GM23248 (cell line): ENCODE results near the gene IL1RAPL2. TPM values are rescaled to one million over a fixed set of nuclear protein-coding genes. Genes with fewer than 3 reads are reported as not detected.
A peak's percentile ranks its signal among the peaks of the same experiment; 100 is the strongest.

Experiments
- DNase-seq: peaks from one replicate; pipeline ENCODE4 v3.0.0-alpha.2; 2015
- H2AFZ ChIP-seq: fragments of 200-600 bp; sonication (generic); 2 replicates; pipeline ENCODE4 v1.6.1; 2016; ENCODE audit warnings: antibody characterized with exemption
- H3F3A ChIP-seq: fragments of 200-600 bp; sonication (generic); 2 replicates; pipeline ENCODE4 v1.6.1; 2016; ENCODE audit warnings: mild to moderate bottlenecking, antibody characterized with exemption, mixed run types; ENCODE audit not compliant: insufficient read depth
- H3K27ac ChIP-seq: fragments of 200-600 bp; sonication (generic); 2 replicates; pipeline ENCODE4 v1.5.1; 2016; ENCODE audit warnings: mild to moderate bottlenecking
- H3K27me3 ChIP-seq: fragments of 200-600 bp; sonication (generic); replicated peaks from 2 replicates; pipeline ENCODE4 v1.6.1; 2016; ENCODE audit warnings: mild to moderate bottlenecking; ENCODE audit not compliant: insufficient read depth
- H3K36me3 ChIP-seq: fragments of 200-600 bp; sonication (generic); 2 replicates; pipeline ENCODE4 v1.6.1; 2016; ENCODE audit warnings: low read depth, mild to moderate bottlenecking
- H3K4me1 ChIP-seq: fragments of 200-600 bp; sonication (generic); 2 replicates; pipeline ENCODE4 v1.6.1; 2016; ENCODE audit warnings: mild to moderate bottlenecking; ENCODE audit not compliant: insufficient read depth
- H3K4me2 ChIP-seq: fragments of 200-600 bp; sonication (generic); one replicate; pipeline ENCODE4 v1.6.1; 2016; ENCODE audit warnings: mild to moderate bottlenecking; ENCODE audit not compliant: unreplicated experiment
- H3K4me3 ChIP-seq: fragments of 200-600 bp; sonication (generic); 2 replicates; pipeline ENCODE4 v1.5.1; 2016; ENCODE audit warnings: mild to moderate bottlenecking
- H3K79me2 ChIP-seq: fragments of 200-600 bp; sonication (generic); 2 replicates; pipeline ENCODE4 v1.6.1; 2016; ENCODE audit warnings: mild to moderate bottlenecking; ENCODE audit not compliant: insufficient read depth
- H3K9ac ChIP-seq: fragments of 200-600 bp; sonication (generic); 2 replicates; pipeline ENCODE4 v1.6.1; 2016; ENCODE audit warnings: mild to moderate bottlenecking
- H3K9me2 ChIP-seq: fragments of 200-600 bp; sonication (generic); 2 replicates; pipeline ENCODE4 v1.6.1; 2016; ENCODE audit warnings: mixed run types, mild to moderate bottlenecking, moderate library complexity; ENCODE audit not compliant: insufficient read depth
- H3K9me3 ChIP-seq: fragments of 200-600 bp; sonication (generic); one replicate; pipeline ENCODE4 v1.6.1; 2017; ENCODE audit warnings: low read depth
- H4K20me1 ChIP-seq: fragments of 200-600 bp; sonication (generic); 2 replicates; pipeline ENCODE4 v1.6.0; 2016; ENCODE audit not compliant: insufficient read depth
- EZH2 ChIP-seq: fragments of 200-600 bp; sonication (generic); IDR thresholded peaks from 2 replicates; pipeline ENCODE4 v1.6.1; 2018; ENCODE audit warnings: antibody characterized with exemption, mild to moderate bottlenecking; ENCODE audit not compliant: insufficient read depth, poor library complexity, severe bottlenecking
- EZH2phosphoT487 ChIP-seq: fragments of 200-600 bp; sonication (generic); IDR thresholded peaks from 2 replicates; pipeline ENCODE4 v1.6.1; 2018; ENCODE audit warnings: antibody characterized with exemption, moderate library complexity, mild to moderate bottlenecking, low read depth; ENCODE audit not compliant: insufficient read depth
- WGBS, 2 experiments: methylation state at CpG; one replicate each; pipeline ENCODE4 v1.1.6; 2015 to 2017; ENCODE audit warnings: low lambda C conversion rate in 2 of 2, low coverage in 1 of 2; ENCODE audit errors: missing lambda C conversion rate in 2 of 2; 5-methylcytosine and 5-hydroxymethylcytosine counted together
- in situ Hi-C: fragments of 300-500 bp; cut with MboI; formaldehyde crosslinking; loops from 2 replicates; pipeline ENCODE4 v1.15.0; 2020
- polyA plus RNA-seq: library from polyadenylated mRNA; unstranded; fragments of >200 nt; fragmentation: Nextera tagmentation; extraction: Ambion mirVana; gene quantifications from 2 replicates; pipeline ENCODE4 v1.2.1, GENCODE V29; 2016
- total RNA-seq: library from RNA; depleted of rRNA; stranded (reverse); fragments of >200 nt; shearing (Covaris generic); gene quantifications from 2 replicates; pipeline ENCODE4 v1.2.3, GENCODE V29; 2014

IL1RAPL2 gene
- total and polyA plus RNA-seq, 2 experiments from 2014 or later, result not detected

DNA sequence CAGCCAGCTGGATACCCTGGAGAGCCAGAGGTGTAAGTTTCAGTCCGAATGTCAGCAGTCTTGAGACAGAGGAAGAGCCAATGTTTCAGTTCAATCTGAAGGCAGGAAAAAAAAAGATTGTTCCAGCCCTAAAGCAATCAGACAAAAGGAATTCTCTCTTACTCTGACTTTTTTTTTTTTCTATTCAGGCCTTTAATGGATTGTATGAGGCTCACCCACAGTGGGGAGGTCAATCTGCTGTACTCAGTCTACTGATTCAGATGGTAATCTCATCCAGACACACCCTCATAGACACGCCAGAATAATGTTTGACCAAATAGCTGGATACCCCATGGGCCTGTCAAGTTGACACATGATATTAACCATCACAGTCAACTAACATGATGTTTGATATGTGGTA, 602.6 kb downstream of the IL1RAPL2 start:
- H3K27ac ChIP-seq, result no peak overlapping the region
- no peak overlapping the region for H3K4me3 ChIP-seq
- no peaks in the 10 kb centered on the region for H3K4me1 ChIP-seq
- H4K20me1 ChIP-seq, result no peaks in the 10 kb centered on the region
- no peaks in the 10 kb centered on the region for H3K27me3 ChIP-seq
- no peak overlapping the region for H2AFZ ChIP-seq
- 14 to 20% methylated on average over 2 of the region's 2 CpGs for WGBS, 2 experiments
- no peak overlapping the region for H3K9ac ChIP-seq
- no peaks in the 10 kb centered on the region for H3K9me2 ChIP-seq
- in situ Hi-C loops, result no loop called here
- no peak overlapping the region for H3K4me2 ChIP-seq
- H3K36me3 ChIP-seq, result no peaks in the 10 kb centered on the region
- no peaks in the 10 kb centered on the region for H3F3A ChIP-seq
- no peak for DNase-seq
- H3K9me3 ChIP-seq, result no peaks in the 10 kb centered on the region
- TF ChIP-seq EZH2phosphoT487 (no peak), EZH2 (no peak)
- no peaks in the 10 kb centered on the region for H3K79me2 ChIP-seq

- Histone ChIP-seq H3K79me2 (no peaks in the 10 kb centered on the region), H3K4me1 (no peaks in the 10 kb centered on the region), H3K27ac (no peak overlapping the region), H3K9me2 (no peaks in the 10 kb centered on the region), H3K9ac (no peak overlapping the region), H3K4me2 (no peak overlapping the region), H3K9me3 (no peaks in the 10 kb centered on the region), H3K4me3 (no peak overlapping the region), H3F3A (no peaks in the 10 kb centered on the region), H4K20me1 (no peaks in the 10 kb centered on the region), H3K27me3 (no peaks in the 10 kb centered on the region), H2AFZ (no peak overlapping the region), H3K36me3 (no peaks in the 10 kb centered on the region)
- TF ChIP-seq EZH2 (no peak), EZH2phosphoT487 (no peak)
- DNase-seq, result no peak
- 58 to 67% methylated on average over 4 of the region's 4 CpGs for WGBS, 2 experiments
- in situ Hi-C loops, result no loop called here
Measured at GRCh38 chrX:105173071-105173470, 607.1 kb downstream of the IL1RAPL2 start.

DNA sequence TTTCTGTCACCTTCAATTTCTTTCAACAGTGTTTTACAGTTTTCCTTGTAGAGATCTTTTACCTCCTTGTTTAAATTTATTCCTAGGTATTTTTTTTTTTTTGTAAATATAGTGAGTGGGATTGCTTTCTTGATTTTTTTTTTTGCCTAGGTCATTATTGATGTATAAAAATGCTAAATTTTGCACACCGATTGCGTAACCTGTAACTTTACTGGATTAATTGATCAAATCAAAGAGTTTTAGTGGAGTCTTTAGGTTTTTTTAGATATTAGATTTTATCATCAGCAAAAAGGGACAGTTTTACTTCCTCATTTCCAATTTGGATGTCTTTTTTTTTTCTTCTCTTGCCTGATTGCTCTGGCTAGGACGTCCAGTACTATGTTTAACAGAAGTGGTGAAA, 613.6 kb downstream of the IL1RAPL2 start:
- H3K36me3 ChIP-seq, result no peaks in the 10 kb centered on the region
- 29 to 37% methylated on average over 3 of the region's 3 CpGs for WGBS, 2 experiments
- no peaks in the 10 kb centered on the region for H3K27me3 ChIP-seq
- TF ChIP-seq EZH2 (no peak), EZH2phosphoT487 (no peak)
- no peak overlapping the region for H3K4me3 ChIP-seq
- no peaks in the 10 kb centered on the region for H3K4me1 ChIP-seq
- in situ Hi-C loops, result no loop called here
- no peaks in the 10 kb centered on the region for H3K9me3 ChIP-seq
- H3K4me2 ChIP-seq, result no peak overlapping the region
- DNase-seq, result no peak
- H2AFZ ChIP-seq, result no peak overlapping the region
- no peaks in the 10 kb centered on the region for H3K9me2 ChIP-seq
- H3K27ac ChIP-seq, result no peak overlapping the region
- H4K20me1 ChIP-seq, result no peaks in the 10 kb centered on the region
- no peaks in the 10 kb centered on the region for H3F3A ChIP-seq
- no peaks in the 10 kb centered on the region for H3K79me2 ChIP-seq
- no peak overlapping the region for H3K9ac ChIP-seq

GRCh38 chrX:105189093-105189492, 623.1 kb downstream of the IL1RAPL2 start:
- H3K4me3 ChIP-seq, result no peak overlapping the region
- no peaks in the 10 kb centered on the region for H3K79me2 ChIP-seq
- 40 to 41% methylated on average over 6 to 8 of the region's 8 CpGs for WGBS, 2 experiments
- in situ Hi-C loops, result no loop called here
- H3K4me1 ChIP-seq, result no peaks in the 10 kb centered on the region
- no peak overlapping the region for H2AFZ ChIP-seq
- no peak for DNase-seq
- no peak overlapping the region for H3K27ac ChIP-seq
- H4K20me1 ChIP-seq, result no peaks in the 10 kb centered on the region
- H3K9ac ChIP-seq, result no peak overlapping the region
- H3F3A ChIP-seq, result no peaks in the 10 kb centered on the region
- TF ChIP-seq EZH2 (no peak), EZH2phosphoT487 (no peak)
- H3K4me2 ChIP-seq, result no peak overlapping the region
- H3K36me3 ChIP-seq, result no peaks in the 10 kb centered on the region
- no peaks in the 10 kb centered on the region for H3K9me2 ChIP-seq
- no peaks in the 10 kb centered on the region for H3K9me3 ChIP-seq
- no peaks in the 10 kb centered on the region for H3K27me3 ChIP-seq

DNA sequence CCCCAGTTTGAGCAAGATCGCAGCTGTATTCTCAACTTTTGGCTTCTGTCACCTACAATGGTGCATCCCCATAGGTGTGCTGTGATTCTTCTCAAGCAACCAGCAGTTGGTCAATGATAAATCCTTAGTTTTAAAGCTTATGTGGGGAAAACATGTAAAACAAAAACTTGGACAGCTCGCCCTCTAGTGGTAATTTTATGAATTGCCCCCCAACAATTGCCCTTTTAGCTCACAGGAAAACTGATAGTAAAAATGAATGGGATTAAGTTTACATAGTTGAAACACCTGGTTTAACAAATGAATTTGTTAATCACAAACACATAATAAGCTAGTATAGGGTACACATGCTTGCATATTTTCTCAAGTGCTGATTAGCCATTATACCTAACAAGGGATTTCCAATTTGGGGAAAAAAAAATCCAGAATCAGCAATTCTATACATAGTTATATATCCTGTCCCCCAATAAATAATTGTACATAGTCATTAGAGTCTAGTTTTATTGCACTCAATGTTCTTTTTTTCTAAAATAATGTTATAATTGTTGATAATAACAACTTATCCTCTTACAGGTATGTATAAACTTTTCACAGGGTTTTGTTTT, 624.4 kb downstream of the IL1RAPL2 start:
- Histone ChIP-seq H3K9me2 (no peaks in the 10 kb centered on the region), H3K9me3 (no peaks in the 10 kb centered on the region), H2AFZ (no peak overlapping the region), H3K36me3 (no peaks in the 10 kb centered on the region), H3K4me1 (no peaks in the 10 kb centered on the region), H3K27ac (no peak overlapping the region), H4K20me1 (no peaks in the 10 kb centered on the region), H3K9ac (no peak overlapping the region), H3K4me3 (no peak overlapping the region), H3F3A (no peaks in the 10 kb centered on the region), H3K27me3 (no peaks in the 10 kb centered on the region), H3K79me2 (no peaks in the 10 kb centered on the region), H3K4me2 (no peak overlapping the region)
- TF ChIP-seq EZH2phosphoT487 (no peak), EZH2 (no peak)
- in situ Hi-C loops, result no loop called here
- peak; percentile 10 for DNase-seq
- 0 to 4% methylated on average over 2 of the region's 2 CpGs for WGBS, 2 experiments
